ENCODE data around the gene RXRA.

Gene RXRA

GRCh38 chr9:134389642-134390041 is 63.4 kb downstream of the RXRA start:
- Histone ChIP-seq H3K9me3 (ENCODE audit: low read depth, low read length) (no peaks in the 10 kb centered on the region), H3K4me3 (no peak overlapping the region), H3K36me3 (ENCODE audit: insufficient read depth, low read length) (no peaks in the 10 kb centered on the region), H3K9ac (ENCODE audit: insufficient read length) (no peak overlapping the region), H3K27ac (no peak overlapping the region)
- DNase-seq (ENCODE audit: low read depth, low spot score): no peak
- TF ChIP-seq FOXP2 (optimal IDR thresholded peaks at IDR 0.05; ENCODE audit: control extremely low read depth, extremely low read length, insufficient read depth) (no peak), POLR2AphosphoS5 (IDR thresholded peaks at IDR 0.05; ENCODE audit: borderline replicate concordance, low read depth, low read length) (no peak), EZH2 (IDR thresholded peaks at IDR 0.05) (no peak)

- H3K27ac ChIP-seq: no peak overlapping the region
Observed at GRCh38 chr9:134390537-134390936, 64.3 kb downstream of the RXRA start.

GRCh38 chr9:134390947-134391318 is 64.7 kb downstream of the RXRA start:
- no peaks in the 10 kb centered on the region for H3K36me3 ChIP-seq (ENCODE audit: insufficient read depth, low read length)
- no peak overlapping the region for H3K9ac ChIP-seq (ENCODE audit: insufficient read length)
- H3K27ac ChIP-seq: no peak overlapping the region
- TF ChIP-seq EZH2 (IDR thresholded peaks at IDR 0.05) (no peak), POLR2AphosphoS5 (IDR thresholded peaks at IDR 0.05; ENCODE audit: borderline replicate concordance, low read depth, low read length) (no peak), FOXP2 (optimal IDR thresholded peaks at IDR 0.05; ENCODE audit: control extremely low read depth, extremely low read length, insufficient read depth) (no peak)
- DNase-seq (ENCODE audit: low read depth, low spot score): no peak
- no peaks in the 10 kb centered on the region for H3K9me3 ChIP-seq (ENCODE audit: low read depth, low read length)
- H3K4me3 ChIP-seq: no peak overlapping the region

More at GRCh38 chr9:134390537-134390936, 64.3 kb downstream of the RXRA start:
- DNase-seq (ENCODE audit: low read depth, low spot score): no peak
- Histone ChIP-seq H3K9ac (ENCODE audit: insufficient read length) (no peak overlapping the region), H3K36me3 (ENCODE audit: insufficient read depth, low read length) (no peaks in the 10 kb centered on the region), H3K9me3 (ENCODE audit: low read depth, low read length) (no peaks in the 10 kb centered on the region), H3K4me3 (no peak overlapping the region)
- no peak for TF ChIP-seq EZH2 (IDR thresholded peaks at IDR 0.05)
- TF ChIP-seq POLR2AphosphoS5 (IDR thresholded peaks at IDR 0.05; ENCODE audit: borderline replicate concordance, low read depth, low read length): no peak
- no peak for TF ChIP-seq FOXP2 (optimal IDR thresholded peaks at IDR 0.05; ENCODE audit: control extremely low read depth, extremely low read length, insufficient read depth)

- Histone ChIP-seq H3K9ac (ENCODE audit: insufficient read length) (no peak overlapping the region), H3K9me3 (ENCODE audit: low read depth, low read length) (no peaks in the 10 kb centered on the region), H3K36me3 (ENCODE audit: insufficient read depth, low read length) (no peaks in the 10 kb centered on the region), H3K27ac (no peak overlapping the region), H3K4me3 (no peak overlapping the region)
- DNase-seq (ENCODE audit: low read depth, low spot score): no peak
- TF ChIP-seq EZH2 (IDR thresholded peaks at IDR 0.05): no peak
Observed at GRCh38 chr9:134391319-134392231, 65.3 kb downstream of the RXRA start.

GRCh38 chr9:134392900-134393299 is 66.6 kb downstream of the RXRA start:
- H3K9ac ChIP-seq (ENCODE audit: insufficient read length): no peak overlapping the region
- TF ChIP-seq FOXP2 (optimal IDR thresholded peaks at IDR 0.05; ENCODE audit: control extremely low read depth, extremely low read length, insufficient read depth) (no peak), POLR2AphosphoS5 (IDR thresholded peaks at IDR 0.05; ENCODE audit: borderline replicate concordance, low read depth, low read length) (no peak), EZH2 (IDR thresholded peaks at IDR 0.05) (no peak)
- no peak overlapping the region for H3K4me3 ChIP-seq
- no peaks in the 10 kb centered on the region for H3K36me3 ChIP-seq (ENCODE audit: insufficient read depth, low read length)
- H3K9me3 ChIP-seq (ENCODE audit: low read depth, low read length): no peaks in the 10 kb centered on the region
- DNase-seq (ENCODE audit: low read depth, low spot score): no peak
- no peak overlapping the region for H3K27ac ChIP-seq

- no peak for TF ChIP-seq EZH2 (IDR thresholded peaks at IDR 0.05)
- no peak for TF ChIP-seq POLR2AphosphoS5 (IDR thresholded peaks at IDR 0.05; ENCODE audit: borderline replicate concordance, low read depth, low read length)
- no peak for TF ChIP-seq FOXP2 (optimal IDR thresholded peaks at IDR 0.05; ENCODE audit: control extremely low read depth, extremely low read length, insufficient read depth)
- DNase-seq (ENCODE audit: low read depth, low spot score): no peak
- Histone ChIP-seq H3K9me3 (ENCODE audit: low read depth, low read length) (no peaks in the 10 kb centered on the region), H3K4me3 (no peak overlapping the region), H3K36me3 (ENCODE audit: insufficient read depth, low read length) (peaks cover 2% of the 10 kb centered on the region; the same call in 1 of the 2 replicates), H3K27ac (no peak overlapping the region), H3K9ac (ENCODE audit: insufficient read length) (no peak overlapping the region)
Observed at GRCh38 chr9:134393582-134394280, 67.5 kb downstream of the RXRA start.

- TF ChIP-seq POLR2AphosphoS5 (IDR thresholded peaks at IDR 0.05; ENCODE audit: borderline replicate concordance, low read depth, low read length) (no peak), FOXP2 (optimal IDR thresholded peaks at IDR 0.05; ENCODE audit: control extremely low read depth, extremely low read length, insufficient read depth) (no peak), EZH2 (IDR thresholded peaks at IDR 0.05) (no peak)
- Histone ChIP-seq H3K36me3 (ENCODE audit: insufficient read depth, low read length) (peaks cover 6% of the 10 kb centered on the region; the same call in 1 of the 2 replicates), H3K27ac (no peak overlapping the region), H3K4me3 (no peak overlapping the region), H3K9ac (ENCODE audit: insufficient read length) (no peak overlapping the region), H3K9me3 (ENCODE audit: low read depth, low read length) (no peaks in the 10 kb centered on the region)
- DNase-seq (ENCODE audit: low read depth, low spot score): no peak
Observed at GRCh38 chr9:134395002-134395517, 68.8 kb downstream of the RXRA start.

- peaks cover 6% of the 10 kb centered on the region; the same call in 1 of the 2 replicates for H3K36me3 ChIP-seq (ENCODE audit: insufficient read depth, low read length)
- TF ChIP-seq FOXP2 (optimal IDR thresholded peaks at IDR 0.05; ENCODE audit: control extremely low read depth, extremely low read length, insufficient read depth) (no peak), POLR2AphosphoS5 (IDR thresholded peaks at IDR 0.05; ENCODE audit: borderline replicate concordance, low read depth, low read length) (no peak), EZH2 (IDR thresholded peaks at IDR 0.05) (no peak)
- no peak overlapping the region for H3K27ac ChIP-seq
- H3K4me3 ChIP-seq: no peak overlapping the region
- H3K9me3 ChIP-seq (ENCODE audit: low read depth, low read length): no peaks in the 10 kb centered on the region
- H3K9ac ChIP-seq (ENCODE audit: insufficient read length): no peak overlapping the region
- no peak for DNase-seq (ENCODE audit: low read depth, low spot score)
Observed at GRCh38 chr9:134395737-134396257, 69.5 kb downstream of the RXRA start.
